A549 (cell line): ENCODE data around the gene SH3BP5.

Experiments used
- CHD2 ChIP-seq: fragments of 150-350 bp; IDR thresholded peaks from 2 replicates; pipeline ENCODE4 v1.6.1; 2014; ENCODE audit warnings: low read length; ENCODE audit not compliant: partially characterized antibody
- CTCF ChIP-seq: fragments of >200 bp; sonication (Bioruptor Twin); formaldehyde crosslinking; IDR thresholded peaks from 3 replicates; pipeline ENCODE4 v1.5.1; 2016
- POLR2A ChIP-seq: IDR thresholded peaks from 2 replicates; pipeline ENCODE4 v1.6.1; 2012; ENCODE audit warnings: mild to moderate bottlenecking, low read length

GRCh38 chr3:15287565-15288330, 44.6 kb downstream of the SH3BP5 start:
- TF ChIP-seq CTCF (no peak), POLR2A (no peak), CHD2 (no peak)
